Measurements from ENCODE around the gene TUBAL3. TPM values are rescaled to one million over a fixed set of nuclear protein-coding genes. Genes with fewer than 3 reads are reported as not detected.

TUBAL3 gene
- total RNA-seq, 1 donor from 2014 or later = not detected

GRCh38 chr10:5441106-5441505 lies 36.5 kb upstream of the TUBAL3 start:
- H3K27ac Mint-ChIP-seq (ENCODE audit: unreplicated experiment) = no peak overlapping the region

GRCh38 chr10:5440206-5440605 lies 35.6 kb upstream of the TUBAL3 start:
- Mint-ChIP-seq H3K27me3 (ENCODE audit: unreplicated experiment) (no peaks in the 10 kb centered on the region), H3K9me3 (ENCODE audit: unreplicated experiment) (no peaks in the 10 kb centered on the region), H3K4me1 (ENCODE audit: low read depth, unreplicated experiment) (peaks cover 28% of the 10 kb centered on the region), H3K36me3 (ENCODE audit: unreplicated experiment) (no peaks in the 10 kb centered on the region), H3K27ac (ENCODE audit: unreplicated experiment) (no peak overlapping the region), H3K4me3 (ENCODE audit: unreplicated experiment) (no peak overlapping the region)
- TF ChIP-seq, protein P1, sequence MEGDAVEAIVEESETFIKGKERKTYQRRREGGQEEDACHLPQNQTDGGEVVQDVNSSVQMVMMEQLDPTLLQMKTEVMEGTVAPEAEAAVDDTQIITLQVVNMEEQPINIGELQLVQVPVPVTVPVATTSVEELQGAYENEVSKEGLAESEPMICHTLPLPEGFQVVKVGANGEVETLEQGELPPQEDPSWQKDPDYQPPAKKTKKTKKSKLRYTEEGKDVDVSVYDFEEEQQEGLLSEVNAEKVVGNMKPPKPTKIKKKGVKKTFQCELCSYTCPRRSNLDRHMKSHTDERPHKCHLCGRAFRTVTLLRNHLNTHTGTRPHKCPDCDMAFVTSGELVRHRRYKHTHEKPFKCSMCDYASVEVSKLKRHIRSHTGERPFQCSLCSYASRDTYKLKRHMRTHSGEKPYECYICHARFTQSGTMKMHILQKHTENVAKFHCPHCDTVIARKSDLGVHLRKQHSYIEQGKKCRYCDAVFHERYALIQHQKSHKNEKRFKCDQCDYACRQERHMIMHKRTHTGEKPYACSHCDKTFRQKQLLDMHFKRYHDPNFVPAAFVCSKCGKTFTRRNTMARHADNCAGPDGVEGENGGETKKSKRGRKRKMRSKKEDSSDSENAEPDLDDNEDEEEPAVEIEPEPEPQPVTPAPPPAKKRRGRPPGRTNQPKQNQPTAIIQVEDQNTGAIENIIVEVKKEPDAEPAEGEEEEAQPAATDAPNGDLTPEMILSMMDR (IDR thresholded peaks at IDR 0.05; ENCODE audit: partially characterized antibody, unreplicated experiment) = no peak
- DNase-seq = no peak

More at GRCh38 chr10:5441106-5441505, 36.5 kb upstream of the TUBAL3 start:
- no peak for DNase-seq
- H3K36me3 Mint-ChIP-seq (ENCODE audit: unreplicated experiment) = no peaks in the 10 kb centered on the region
- no peaks in the 10 kb centered on the region for H3K9me3 Mint-ChIP-seq (ENCODE audit: unreplicated experiment)
- TF ChIP-seq, protein P1 (IDR thresholded peaks at IDR 0.05; ENCODE audit: partially characterized antibody, unreplicated experiment) = no peak
- no peaks in the 10 kb centered on the region for H3K27me3 Mint-ChIP-seq (ENCODE audit: unreplicated experiment)
- no peak overlapping the region for H3K4me3 Mint-ChIP-seq (ENCODE audit: unreplicated experiment)
- H3K4me1 Mint-ChIP-seq (ENCODE audit: low read depth, unreplicated experiment) = peaks cover 28% of the 10 kb centered on the region

DNA sequence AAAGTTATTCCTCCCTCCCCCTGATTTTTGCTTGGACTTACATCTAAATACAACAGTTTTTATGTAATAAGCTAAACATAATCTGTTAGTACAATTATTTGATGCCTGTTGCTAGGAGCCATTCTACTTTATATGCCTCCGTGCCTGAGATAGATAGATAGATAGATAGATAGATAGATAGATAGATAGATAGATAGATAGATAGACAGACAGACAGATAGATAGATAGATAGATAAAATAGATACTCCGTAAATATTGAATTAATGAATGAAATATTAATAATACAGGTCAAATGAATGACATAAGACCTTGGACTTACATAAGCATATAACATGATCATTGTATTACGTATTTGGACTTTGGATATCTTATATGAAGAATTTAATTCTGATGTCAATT lies 30.7 kb upstream of the TUBAL3 start:
- Mint-ChIP-seq H3K36me3 (ENCODE audit: unreplicated experiment) (peaks cover 6% of the 10 kb centered on the region), H3K4me3 (ENCODE audit: unreplicated experiment) (no peak overlapping the region), H3K4me1 (ENCODE audit: low read depth, unreplicated experiment) (peaks cover 29% of the 10 kb centered on the region), H3K9me3 (ENCODE audit: unreplicated experiment) (peaks cover 2% of the 10 kb centered on the region), H3K27me3 (ENCODE audit: unreplicated experiment) (no peaks in the 10 kb centered on the region), H3K27ac (ENCODE audit: unreplicated experiment) (no peak overlapping the region)
- DNase-seq = no peak
- TF ChIP-seq, protein P1 (IDR thresholded peaks at IDR 0.05; ENCODE audit: partially characterized antibody, unreplicated experiment) = no peak

DNA sequence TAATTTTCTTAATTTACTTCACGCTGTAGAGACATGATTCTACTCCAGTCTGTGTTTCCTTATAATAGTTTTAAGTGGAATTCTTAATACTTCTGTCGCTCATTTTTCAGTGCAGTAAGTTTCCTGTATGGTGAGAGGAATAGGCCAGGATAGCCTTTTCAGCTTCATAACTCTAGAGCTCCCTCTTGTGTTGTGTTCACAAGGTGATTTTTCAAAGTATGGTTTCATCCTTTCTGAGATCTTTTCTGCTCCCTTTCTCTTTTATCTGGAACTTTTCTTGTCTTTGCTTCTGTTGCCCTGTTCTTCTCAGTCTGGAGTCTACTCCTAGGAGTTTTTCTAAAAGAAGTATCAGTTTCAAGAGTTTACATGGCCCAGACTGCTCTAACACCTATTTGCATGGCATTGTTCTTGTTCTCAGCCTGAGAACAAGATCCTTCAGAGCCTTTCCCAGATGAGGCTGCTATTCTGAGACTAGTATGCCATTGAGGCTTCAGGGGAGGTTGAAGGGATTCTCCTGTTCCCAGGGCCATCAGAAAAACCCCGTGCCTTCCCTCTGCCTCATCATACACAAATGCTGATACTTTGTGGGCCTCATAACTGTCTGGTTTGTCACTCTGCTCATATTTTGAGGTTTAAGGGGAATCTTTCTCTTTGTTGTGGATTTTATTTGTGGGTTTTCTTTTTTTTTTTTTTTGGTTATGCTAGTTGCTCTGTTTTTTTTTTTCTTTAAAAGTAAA lies 29.6 kb upstream of the TUBAL3 start:
- H3K27ac Mint-ChIP-seq (ENCODE audit: unreplicated experiment) = peak overlapping the region; percentile 34
- H3K36me3 Mint-ChIP-seq (ENCODE audit: unreplicated experiment) = peaks cover 6% of the 10 kb centered on the region
- H3K27me3 Mint-ChIP-seq (ENCODE audit: unreplicated experiment) = no peaks in the 10 kb centered on the region
- H3K4me1 Mint-ChIP-seq (ENCODE audit: low read depth, unreplicated experiment) = peaks cover 21% of the 10 kb centered on the region
- peaks cover 2% of the 10 kb centered on the region for H3K9me3 Mint-ChIP-seq (ENCODE audit: unreplicated experiment)
- no peak overlapping the region for H3K4me3 Mint-ChIP-seq (ENCODE audit: unreplicated experiment)
- TF ChIP-seq, protein P1 (IDR thresholded peaks at IDR 0.05; ENCODE audit: partially characterized antibody, unreplicated experiment) = peak; percentile 65
- DNase-seq = no peak

- H3K27ac Mint-ChIP-seq (ENCODE audit: unreplicated experiment) = no peak overlapping the region
- TF ChIP-seq, protein P1 (IDR thresholded peaks at IDR 0.05; ENCODE audit: partially characterized antibody, unreplicated experiment) = no peak
- no peak overlapping the region for H3K4me3 Mint-ChIP-seq (ENCODE audit: unreplicated experiment)
- H3K36me3 Mint-ChIP-seq (ENCODE audit: unreplicated experiment) = peaks cover 6% of the 10 kb centered on the region
- DNase-seq = no peak
- no peaks in the 10 kb centered on the region for H3K27me3 Mint-ChIP-seq (ENCODE audit: unreplicated experiment)
- H3K4me1 Mint-ChIP-seq (ENCODE audit: low read depth, unreplicated experiment) = peaks cover 18% of the 10 kb centered on the region
- H3K9me3 Mint-ChIP-seq (ENCODE audit: unreplicated experiment) = peaks cover 2% of the 10 kb centered on the region
Observed at GRCh38 chr10:5433182-5433581, 28.6 kb upstream of the TUBAL3 start.
